A673 (cell line): ENCODE data around the gene TNFRSF6B. TPM values are rescaled to one million over a fixed set of nuclear protein-coding genes. Genes with fewer than 3 reads are reported as not detected.

Experiments
- BruUV-seq: library from RNA; stranded (reverse); fragments of 400-500 nt; replicated peaks from 2 replicates; lab custom pipeline; 2021; lab: Mats Ljungman, UMichigan
- CTCF ChIA-PET: fragments of 300-600 bp; sonication (Branson Sonifier 250); formaldehyde crosslinking; loops from one replicate; lab custom pipeline; 2022; ENCODE audit warnings: antibody characterized with exemption; lab: Charles Lee
- POLR2A ChIA-PET: fragments of 300-600 bp; sonication (Branson Sonifier 250); formaldehyde crosslinking; loops from one replicate; lab custom pipeline; 2022; ENCODE audit warnings: antibody characterized with exemption; ENCODE audit not compliant: low non-redundant PET; lab: Charles Lee
- DNase-seq: peaks from one replicate; pipeline ENCODE4 v3.0.0-alpha.2; 2015; ENCODE audit warnings: low spot score
- H3K27ac ChIP-seq: fragments of 200-600 bp; sonication (generic); 2 replicates; pipeline ENCODE4 v1.5.1; 2016; ENCODE audit warnings: mixed run types, low read depth, mild to moderate bottlenecking, mixed read lengths, antibody characterized with exemption, low read length; ENCODE audit not compliant: poor library complexity, severe bottlenecking
- H3K27me3 ChIP-seq: fragments of 200-600 bp; sonication (generic); replicated peaks from 2 replicates; pipeline ENCODE4 v1.6.1; 2017; ENCODE audit warnings: mixed run types, low read depth, mild to moderate bottlenecking, mixed read lengths, antibody characterized with exemption, low read length; ENCODE audit not compliant: insufficient read depth, poor library complexity
- H3K36me3 ChIP-seq: fragments of 200-600 bp; sonication (generic); 2 replicates; pipeline ENCODE4 v1.6.1; 2016; ENCODE audit warnings: mixed run types, mild to moderate bottlenecking, mixed read lengths, antibody characterized with exemption, low read length; ENCODE audit not compliant: insufficient read depth, poor library complexity, severe bottlenecking
- H3K4me1 ChIP-seq: fragments of 200-600 bp; sonication (generic); 2 replicates; pipeline ENCODE4 v1.6.1; 2017; ENCODE audit warnings: mixed run types, mild to moderate bottlenecking, mixed read lengths, antibody characterized with exemption, low read length; ENCODE audit not compliant: insufficient read depth, poor library complexity, severe bottlenecking
- H3K4me3 ChIP-seq: fragments of 200-600 bp; sonication (generic); 2 replicates; pipeline ENCODE4 v1.5.1; 2016; ENCODE audit warnings: low read depth, mixed run types, mild to moderate bottlenecking, mixed read lengths, low read length; ENCODE audit not compliant: poor library complexity, severe bottlenecking
- H3K9me3 ChIP-seq: fragments of 200-600 bp; sonication (generic); 2 replicates; pipeline ENCODE4 v1.6.1; 2016; ENCODE audit warnings: mixed run types, low read depth, mild to moderate bottlenecking, mixed read lengths, antibody characterized with exemption, low read length; ENCODE audit not compliant: poor library complexity, severe bottlenecking
- EZH2 ChIP-seq: fragments of 200-600 bp; sonication (generic); IDR thresholded peaks from 2 replicates; pipeline ENCODE4 v1.6.1; 2017; ENCODE audit warnings: borderline replicate concordance, low read depth, mild to moderate bottlenecking, mixed read lengths, antibody characterized with exemption, low read length; ENCODE audit not compliant: poor library complexity, severe bottlenecking
- intact Hi-C: fragments of 100-400 bp; cut with micrococcal nuclease; formaldehyde crosslinking; loops from one replicate; pipeline ENCODE4 v1.10.0; 2022; ENCODE audit not compliant: unreplicated experiment
- total RNA-seq: library from RNA; stranded (reverse); gene quantifications from 2 replicates; pipeline ENCODE4 v1.2.3, GENCODE V29; 2021
- TF ChIP-seq, protein P1 (sequence below): fragments of 300-800, 200-600 bp; sonication (generic); conservative IDR thresholded peaks from 2 replicates; pipeline ENCODE4 v1.5.1; 2017; ENCODE audit warnings: low read depth, mild to moderate bottlenecking, antibody characterized with exemption, low read length, moderate library complexity, mixed read lengths

Gene TNFRSF6B
- total RNA-seq, 1 experiment from 2014 or later = not detected

DNA sequence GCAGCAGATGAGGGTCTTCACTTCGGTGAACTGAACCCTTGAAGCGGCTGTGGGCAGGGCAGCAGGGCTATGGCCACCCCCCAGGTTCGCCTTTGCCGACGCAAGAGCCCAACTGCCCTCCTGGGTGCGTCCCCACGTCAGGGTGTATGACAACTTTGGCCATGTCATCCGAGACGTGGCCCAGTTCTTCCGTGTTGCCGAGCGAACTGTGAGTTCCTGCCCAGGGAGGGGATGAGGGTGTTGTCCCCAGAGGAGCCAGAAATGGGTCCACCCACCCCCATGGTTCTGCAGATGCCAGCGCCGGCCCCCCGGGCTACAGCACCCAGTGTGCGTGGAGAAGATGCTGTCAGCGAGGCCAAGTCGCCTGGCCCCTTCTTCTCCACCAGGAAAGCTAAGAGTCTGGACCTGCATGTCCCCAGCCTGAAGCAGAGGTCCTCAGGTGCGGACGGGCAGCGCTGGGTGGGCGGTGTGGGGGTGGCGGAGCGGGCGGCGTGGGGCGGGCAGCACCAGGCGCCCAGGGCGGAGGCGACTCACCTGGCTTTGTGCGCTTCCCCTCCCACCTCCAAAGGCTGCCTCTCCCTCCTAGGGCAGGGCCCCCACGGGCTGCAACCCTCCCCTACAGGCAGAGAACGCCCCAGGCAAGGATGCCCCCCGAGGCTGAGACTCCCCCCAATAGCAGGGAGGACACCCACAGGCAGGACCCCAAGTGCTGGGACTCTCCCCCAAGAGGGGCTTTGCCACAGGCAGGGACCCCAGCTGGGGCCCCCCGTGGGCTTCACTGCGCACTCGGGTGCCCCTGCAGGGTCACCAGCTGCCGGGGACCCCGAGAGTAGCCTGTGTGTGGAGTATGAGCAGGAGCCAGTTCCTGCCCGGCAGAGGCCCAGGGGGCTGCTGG, 6.2 kb upstream of the TNFRSF6B start:
- no peak for DNase-seq
- ChIA-PET CTCF (no interaction called here), POLR2A (no interaction called here)
- Histone ChIP-seq H3K36me3 (peaks cover 10% of the 10 kb centered on the region), H3K4me3 (no peak overlapping the region), H3K4me1 (no peaks in the 10 kb centered on the region), H3K27me3 (no peaks in the 10 kb centered on the region), H3K27ac (no peak overlapping the region), H3K9me3 (no peaks in the 10 kb centered on the region)
- no TSS peak for BruUV-seq
- TF ChIP-seq, protein P1, sequence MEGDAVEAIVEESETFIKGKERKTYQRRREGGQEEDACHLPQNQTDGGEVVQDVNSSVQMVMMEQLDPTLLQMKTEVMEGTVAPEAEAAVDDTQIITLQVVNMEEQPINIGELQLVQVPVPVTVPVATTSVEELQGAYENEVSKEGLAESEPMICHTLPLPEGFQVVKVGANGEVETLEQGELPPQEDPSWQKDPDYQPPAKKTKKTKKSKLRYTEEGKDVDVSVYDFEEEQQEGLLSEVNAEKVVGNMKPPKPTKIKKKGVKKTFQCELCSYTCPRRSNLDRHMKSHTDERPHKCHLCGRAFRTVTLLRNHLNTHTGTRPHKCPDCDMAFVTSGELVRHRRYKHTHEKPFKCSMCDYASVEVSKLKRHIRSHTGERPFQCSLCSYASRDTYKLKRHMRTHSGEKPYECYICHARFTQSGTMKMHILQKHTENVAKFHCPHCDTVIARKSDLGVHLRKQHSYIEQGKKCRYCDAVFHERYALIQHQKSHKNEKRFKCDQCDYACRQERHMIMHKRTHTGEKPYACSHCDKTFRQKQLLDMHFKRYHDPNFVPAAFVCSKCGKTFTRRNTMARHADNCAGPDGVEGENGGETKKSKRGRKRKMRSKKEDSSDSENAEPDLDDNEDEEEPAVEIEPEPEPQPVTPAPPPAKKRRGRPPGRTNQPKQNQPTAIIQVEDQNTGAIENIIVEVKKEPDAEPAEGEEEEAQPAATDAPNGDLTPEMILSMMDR = no peak
- TF ChIP-seq EZH2 = no peak
- intact Hi-C loops = no loop called here

DNA sequence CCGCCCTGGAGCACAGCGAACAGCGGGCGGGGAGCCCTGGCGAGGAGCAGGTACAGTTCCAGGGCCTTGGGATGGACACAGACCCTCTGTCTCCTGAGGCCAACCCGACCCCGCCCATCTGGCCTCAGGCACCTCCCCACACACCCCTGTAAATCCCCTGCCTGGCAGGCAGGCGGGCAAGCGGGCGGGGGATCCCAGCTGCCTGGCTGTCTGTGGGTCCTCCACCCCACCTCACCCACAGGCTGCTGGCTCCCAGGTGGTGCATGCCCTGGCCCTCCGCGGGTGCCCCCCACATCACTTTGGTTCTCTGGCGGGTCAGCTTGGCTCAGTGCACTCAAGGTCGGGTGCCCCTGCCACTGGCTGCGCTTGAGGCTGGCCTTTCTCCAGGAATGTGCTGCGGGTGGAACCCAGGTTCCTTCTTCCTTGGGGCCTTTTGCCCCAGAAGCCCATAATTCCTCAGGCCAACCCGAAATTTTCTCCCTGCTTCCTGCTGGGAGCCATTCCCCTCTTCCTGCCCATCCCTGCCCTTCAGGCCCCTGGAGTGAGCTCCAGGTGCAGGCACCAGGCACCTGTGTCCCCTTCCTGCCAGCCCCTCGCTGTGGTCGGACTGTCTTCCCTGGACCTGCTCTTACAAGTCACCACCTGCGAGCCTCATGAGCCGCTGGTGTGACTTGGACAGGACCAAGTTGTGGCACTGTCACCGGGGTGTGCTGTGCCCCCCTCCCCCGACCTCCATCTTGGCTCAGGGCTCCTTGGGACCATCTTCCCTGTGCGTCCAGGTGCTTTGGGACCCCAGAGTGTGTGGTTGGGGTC, 5.3 kb upstream of the TNFRSF6B start:
- ChIA-PET POLR2A (no interaction called here), CTCF (no interaction called here)
- no TSS peak for BruUV-seq
- intact Hi-C loops = no loop called here
- peaks cover 10% of the 10 kb centered on the region for H3K36me3 ChIP-seq
- no peaks in the 10 kb centered on the region for H3K4me1 ChIP-seq
- DNase-seq = no peak
- H3K4me3 ChIP-seq = no peak overlapping the region
- TF ChIP-seq, protein P1 = no peak
- no peak for TF ChIP-seq EZH2
- H3K9me3 ChIP-seq = no peaks in the 10 kb centered on the region
- H3K27me3 ChIP-seq = no peaks in the 10 kb centered on the region
- no peak overlapping the region for H3K27ac ChIP-seq

DNA sequence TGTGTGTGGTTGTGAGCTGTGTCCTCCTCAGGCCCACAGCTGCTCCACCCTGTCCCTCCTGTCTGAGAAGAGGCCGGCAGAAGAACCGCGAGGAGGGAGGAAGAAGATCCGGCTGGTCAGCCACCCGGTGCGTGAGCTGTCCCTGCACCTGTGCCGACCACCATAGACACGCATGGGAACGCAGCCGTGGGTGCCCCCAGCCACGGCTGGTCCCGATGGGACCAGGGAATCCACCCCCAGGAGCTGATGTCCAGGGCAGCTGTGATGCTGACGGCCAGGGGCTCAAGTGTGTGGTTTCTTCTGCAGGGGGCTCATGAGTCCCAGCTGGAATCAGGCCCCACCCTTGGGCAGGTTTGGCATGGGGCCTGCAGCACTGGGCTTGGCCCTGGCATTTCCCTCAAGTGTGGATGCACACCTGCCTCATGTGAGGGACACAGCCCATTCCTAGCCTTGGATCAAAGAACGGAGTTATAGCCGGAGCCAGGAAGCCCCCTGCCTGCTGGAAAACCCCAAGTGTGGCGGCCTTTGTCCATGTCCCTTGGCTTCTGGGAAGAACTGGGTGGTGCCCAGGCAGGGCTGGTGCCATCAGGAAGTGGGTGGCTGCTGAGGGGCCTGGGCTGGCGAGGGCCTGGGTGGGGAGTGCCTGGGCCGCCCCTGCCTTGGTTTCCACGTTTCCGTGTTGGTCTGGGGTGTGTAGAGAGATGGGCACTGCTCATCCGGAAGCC, 4.6 kb upstream of the TNFRSF6B start:
- BruUV-seq = no TSS peak
- no peak overlapping the region for H3K27ac ChIP-seq
- no peak for DNase-seq
- no peak overlapping the region for H3K4me3 ChIP-seq
- no peaks in the 10 kb centered on the region for H3K9me3 ChIP-seq
- no peaks in the 10 kb centered on the region for H3K4me1 ChIP-seq
- intact Hi-C loops = no loop called here
- no peak for TF ChIP-seq EZH2
- TF ChIP-seq, protein P1 = no peak
- POLR2A ChIA-PET = no interaction called here
- H3K27me3 ChIP-seq = no peaks in the 10 kb centered on the region
- CTCF ChIA-PET = no interaction called here
- H3K36me3 ChIP-seq = peaks cover 10% of the 10 kb centered on the region
